ENCODE data around the gene QDPR.

The QDPR gene

DNA sequence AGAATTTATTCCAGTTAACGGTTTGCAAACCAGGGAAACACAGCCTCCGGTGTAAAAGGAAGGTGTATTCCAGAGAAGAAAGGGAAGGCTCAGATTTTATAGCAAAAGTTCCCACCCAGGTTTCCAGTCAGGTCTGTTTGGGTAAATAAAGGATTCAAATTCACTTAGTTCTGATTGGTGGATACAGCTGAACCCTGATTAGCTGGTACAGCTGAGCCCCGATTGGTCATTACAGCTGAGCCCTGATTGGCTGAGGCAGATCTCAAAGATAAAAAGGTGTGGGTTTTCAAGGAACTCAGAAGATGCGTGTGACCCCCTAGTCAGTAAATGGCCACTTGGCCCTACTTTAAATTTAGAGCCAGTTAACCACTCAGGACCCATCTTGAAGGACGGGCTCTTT, 9.7 kb upstream of the QDPR start:
- ATAC-seq (ENCODE audit: insufficient read depth, low read depth), result no peak
- H3K4me2 ChIP-seq (ENCODE audit: insufficient read depth, low read length), result no peak overlapping the region

DNA sequence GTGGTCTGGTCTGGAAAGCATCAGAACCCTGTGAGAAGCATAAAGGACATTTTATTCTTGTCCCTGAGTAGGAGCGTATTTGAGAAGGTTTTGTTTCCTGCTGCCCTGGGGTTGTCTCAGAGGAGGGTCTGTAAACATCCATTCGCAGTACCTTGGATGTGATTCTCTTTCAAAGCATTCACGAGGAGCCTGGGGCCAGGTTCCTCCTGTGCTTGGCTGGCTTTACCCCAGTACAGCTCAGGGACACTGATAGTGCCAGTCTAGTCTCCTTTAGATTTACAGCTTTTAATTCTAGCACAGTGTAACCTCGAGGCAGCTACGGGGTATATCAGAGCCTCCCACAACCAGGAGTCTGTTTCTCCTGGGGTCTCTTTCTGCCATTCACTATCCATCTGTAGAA, 5.8 kb upstream of the QDPR start:
- H2AFZ ChIP-seq (ENCODE audit: low read depth, low read length), result no peak overlapping the region
- H4K20me1 ChIP-seq (ENCODE audit: insufficient read depth, low read length), result no peaks in the 10 kb centered on the region
- no peaks in the 10 kb centered on the region for H3K79me2 ChIP-seq (ENCODE audit: insufficient read depth, low read length)
- H3K9ac ChIP-seq (ENCODE audit: low read depth, low read length), result no peak overlapping the region
- peaks cover 2% of the 10 kb centered on the region; the same call in 1 of the 2 replicates for H3K4me1 ChIP-seq (ENCODE audit: insufficient read depth, low read length)
- peaks cover 11% of the 10 kb centered on the region for H3K27me3 ChIP-seq (ENCODE audit: insufficient read depth, low read length, poor library complexity)
- no peak for DNase-seq
- no peaks in the 10 kb centered on the region for H3K36me3 ChIP-seq (ENCODE audit: insufficient read depth, low read length)
- H3K4me2 ChIP-seq (ENCODE audit: insufficient read depth, low read length), result no peak overlapping the region
- no peak overlapping the region for H3K4me3 ChIP-seq (ENCODE audit: low read depth in 1 of 2, low read length in 2 of 2)
- ATAC-seq (ENCODE audit: insufficient read depth, low read depth), result no peak
- no peak for TF ChIP-seq EZH2 (IDR thresholded peaks at IDR 0.05; ENCODE audit: borderline replicate concordance, low read depth, low read length, severe bottlenecking)
- no peak for TF ChIP-seq CTCF (IDR thresholded peaks at IDR 0.05; ENCODE audit: borderline replicate concordance, extremely low read depth, low read length, poor library complexity, severe bottlenecking)
- H3K27ac ChIP-seq (ENCODE audit: low read length), result no peak overlapping the region
- no peaks in the 10 kb centered on the region for H3K9me3 ChIP-seq (ENCODE audit: insufficient read depth, low read length, severe bottlenecking)

More for the DNA sequence above, 9.7 kb upstream of the QDPR start:
- peaks cover 5% of the 10 kb centered on the region for H3K27me3 ChIP-seq (ENCODE audit: insufficient read depth, low read length, poor library complexity)
- no peaks in the 10 kb centered on the region for H3K36me3 ChIP-seq (ENCODE audit: insufficient read depth, low read length)
- no peak overlapping the region for H2AFZ ChIP-seq (ENCODE audit: low read depth, low read length)
- H3K27ac ChIP-seq (ENCODE audit: low read length), result no peak overlapping the region
- TF ChIP-seq EZH2 (IDR thresholded peaks at IDR 0.05; ENCODE audit: borderline replicate concordance, low read depth, low read length, severe bottlenecking) (no peak), CTCF (IDR thresholded peaks at IDR 0.05; ENCODE audit: borderline replicate concordance, extremely low read depth, low read length, poor library complexity, severe bottlenecking) (no peak)
- H3K9ac ChIP-seq (ENCODE audit: low read depth, low read length), result no peak overlapping the region
- no peaks in the 10 kb centered on the region for H4K20me1 ChIP-seq (ENCODE audit: insufficient read depth, low read length)
- no peaks in the 10 kb centered on the region for H3K4me1 ChIP-seq (ENCODE audit: insufficient read depth, low read length)
- H3K9me3 ChIP-seq (ENCODE audit: insufficient read depth, low read length, severe bottlenecking), result no peaks in the 10 kb centered on the region
- H3K4me3 ChIP-seq (ENCODE audit: low read depth in 1 of 2, low read length in 2 of 2), result no peak overlapping the region
- no peaks in the 10 kb centered on the region for H3K79me2 ChIP-seq (ENCODE audit: insufficient read depth, low read length)
- no peak for DNase-seq

DNA sequence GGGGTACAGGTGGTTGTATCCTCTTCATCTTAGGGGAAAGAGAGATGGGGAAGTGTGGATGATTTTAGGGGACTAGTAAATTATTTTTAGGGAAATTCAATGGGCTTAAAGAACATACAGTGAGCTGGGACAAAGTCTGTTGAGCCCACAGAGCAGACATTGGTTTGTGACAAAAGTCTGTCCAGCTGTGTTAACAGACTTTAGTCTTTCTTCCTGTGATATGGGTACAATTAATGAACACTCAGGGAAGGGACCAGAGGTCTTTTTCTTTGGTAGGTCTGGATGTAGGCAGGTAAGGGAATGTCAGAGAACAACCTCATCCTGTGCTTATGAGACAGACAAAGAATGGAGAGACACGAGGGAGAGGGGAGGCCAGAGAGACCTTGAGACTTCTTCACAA, 5.1 kb upstream of the QDPR start:
- Histone ChIP-seq H4K20me1 (ENCODE audit: insufficient read depth, low read length) (no peaks in the 10 kb centered on the region), H3K36me3 (ENCODE audit: insufficient read depth, low read length) (no peaks in the 10 kb centered on the region), H3K4me2 (ENCODE audit: insufficient read depth, low read length) (no peak overlapping the region), H3K79me2 (ENCODE audit: insufficient read depth, low read length) (no peaks in the 10 kb centered on the region), H3K4me1 (ENCODE audit: insufficient read depth, low read length) (peaks cover 8% of the 10 kb centered on the region), H2AFZ (ENCODE audit: low read depth, low read length) (no peak overlapping the region), H3K9me3 (ENCODE audit: insufficient read depth, low read length, severe bottlenecking) (no peaks in the 10 kb centered on the region), H3K9ac (ENCODE audit: low read depth, low read length) (no peak overlapping the region), H3K27me3 (ENCODE audit: insufficient read depth, low read length, poor library complexity) (peaks cover 11% of the 10 kb centered on the region), H3K27ac (ENCODE audit: low read length) (no peak overlapping the region), H3K4me3 (ENCODE audit: low read depth in 1 of 2, low read length in 2 of 2) (no peak overlapping the region)
- ATAC-seq (ENCODE audit: insufficient read depth, low read depth), result no peak
- TF ChIP-seq CTCF (IDR thresholded peaks at IDR 0.05; ENCODE audit: borderline replicate concordance, extremely low read depth, low read length, poor library complexity, severe bottlenecking) (no peak), EZH2 (IDR thresholded peaks at IDR 0.05; ENCODE audit: borderline replicate concordance, low read depth, low read length, severe bottlenecking) (no peak)
- DNase-seq, result no peak

All from DND-41 (cell line).